ENCODE results near the gene FGGY.
A peak's percentile ranks its signal among the peaks of the same experiment; 100 is the strongest.
"Not testable (repeated sequence)": the region's sequence is repeated elsewhere in the genome, so short reads cannot be mapped to it uniquely, and the experiment has no call there.

Gene FGGY

GRCh38 chr1:59350521-59350920 is 53.6 kb downstream of the FGGY start:
- DNase-seq (ENCODE audit: low read depth) = no peak

- no peak for DNase-seq (ENCODE audit: low read depth)
Observed at GRCh38 chr1:59352065-59352464, 55.2 kb downstream of the FGGY start.

GRCh38 chr1:59353453-59353852 is 56.6 kb downstream of the FGGY start:
- DNase-seq (ENCODE audit: low read depth) = no peak

- not testable (repeated sequence) for DNase-seq (ENCODE audit: low read depth)
Observed at GRCh38 chr1:59354239-59354638, 57.3 kb downstream of the FGGY start.

- no peak for DNase-seq (ENCODE audit: low read depth)
Observed at GRCh38 chr1:59354709-59355337, 57.9 kb downstream of the FGGY start.

- DNase-seq (ENCODE audit: low read depth) = peak; percentile 13
Observed at GRCh38 chr1:59355361-59355760, 58.5 kb downstream of the FGGY start.

GRCh38 chr1:59356627-59357026 is 59.7 kb downstream of the FGGY start:
- DNase-seq (ENCODE audit: low read depth) = no peak

DNA sequence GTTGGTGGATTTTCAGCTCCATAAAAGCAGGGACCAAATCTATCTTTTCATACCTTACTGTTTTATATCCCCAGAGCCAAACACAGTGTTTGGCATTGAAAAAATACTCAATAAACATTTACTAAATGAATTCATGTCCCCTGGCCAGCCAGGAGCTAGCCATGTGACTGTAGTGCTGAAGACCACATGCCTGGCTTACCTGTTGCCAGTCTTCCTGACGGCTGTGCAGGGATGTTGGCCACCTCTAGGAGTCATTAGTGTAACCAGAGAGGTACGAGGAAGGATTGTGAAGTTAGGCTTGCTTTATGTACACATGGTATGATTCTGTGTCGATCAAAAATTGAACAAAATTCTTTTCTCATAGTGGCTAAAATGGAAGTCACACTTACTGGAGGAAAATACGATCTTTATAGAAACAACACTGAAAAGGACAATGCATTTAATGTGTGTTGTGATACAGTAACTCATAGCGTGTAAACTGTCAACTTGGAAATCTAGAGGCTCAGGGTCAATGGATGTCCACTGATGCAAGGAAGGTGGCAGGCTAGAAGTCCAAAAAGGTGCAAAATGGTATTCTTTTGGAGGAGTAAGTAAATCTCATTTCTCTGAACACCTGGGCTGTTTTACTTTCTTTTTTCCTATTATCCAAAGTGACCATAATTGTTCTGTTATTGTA is 60.9 kb downstream of the FGGY start:
- DNase-seq (ENCODE audit: low read depth) = no peak

GRCh38 chr1:59359325-59359724 is 62.4 kb downstream of the FGGY start:
- DNase-seq (ENCODE audit: low read depth) = no peak

DNA sequence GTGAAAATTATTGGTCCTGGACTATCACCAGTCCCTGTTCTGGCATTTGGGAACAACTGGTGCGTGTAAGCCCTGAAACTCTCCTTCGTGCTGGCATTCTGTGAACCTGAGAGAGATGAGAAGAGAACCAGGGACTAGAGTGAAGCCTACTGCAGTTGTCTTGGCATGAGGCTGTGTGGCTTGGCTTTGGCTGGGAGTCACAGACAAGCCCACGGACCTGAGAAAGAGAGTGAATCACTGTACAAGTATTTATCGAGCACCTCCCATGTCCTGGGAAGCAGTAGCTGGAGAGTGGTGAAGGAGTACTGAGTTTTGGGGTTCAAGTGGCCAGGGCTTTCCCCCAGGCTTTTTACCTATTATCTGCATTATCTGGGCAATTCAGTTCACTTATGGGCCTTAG is 63.3 kb downstream of the FGGY start:
- DNase-seq (ENCODE audit: low read depth) = peak; percentile 44

GRCh38 chr1:59360729-59361128 is 63.8 kb downstream of the FGGY start:
- no peak for DNase-seq (ENCODE audit: low read depth)

DNA sequence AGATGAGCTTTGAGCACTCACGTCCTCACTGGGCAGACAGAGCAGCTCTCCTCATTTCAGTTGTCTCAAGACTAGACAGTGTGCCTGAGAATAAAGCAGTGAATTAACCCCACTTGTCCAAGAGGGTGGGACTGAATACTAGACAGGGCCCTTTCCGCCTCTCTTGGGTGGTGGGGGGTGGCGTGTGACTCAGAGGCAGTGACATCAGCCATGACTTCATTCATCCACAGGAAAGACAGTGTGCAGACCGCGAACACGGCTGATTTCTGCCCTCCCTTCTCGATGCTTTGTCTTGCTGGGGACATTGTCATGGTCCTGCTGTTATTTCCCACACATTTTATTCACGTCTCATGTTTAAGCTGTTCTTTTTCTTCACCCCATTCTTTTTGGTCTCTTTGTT is 64.9 kb downstream of the FGGY start:
- DNase-seq (ENCODE audit: low read depth) = no peak

GRCh38 chr1:59364037-59364436 is 67.1 kb downstream of the FGGY start:
- no peak for DNase-seq (ENCODE audit: low read depth)

- no peak for DNase-seq (ENCODE audit: low read depth)
Observed at GRCh38 chr1:59366346-59366745, 69.5 kb downstream of the FGGY start.

DNA sequence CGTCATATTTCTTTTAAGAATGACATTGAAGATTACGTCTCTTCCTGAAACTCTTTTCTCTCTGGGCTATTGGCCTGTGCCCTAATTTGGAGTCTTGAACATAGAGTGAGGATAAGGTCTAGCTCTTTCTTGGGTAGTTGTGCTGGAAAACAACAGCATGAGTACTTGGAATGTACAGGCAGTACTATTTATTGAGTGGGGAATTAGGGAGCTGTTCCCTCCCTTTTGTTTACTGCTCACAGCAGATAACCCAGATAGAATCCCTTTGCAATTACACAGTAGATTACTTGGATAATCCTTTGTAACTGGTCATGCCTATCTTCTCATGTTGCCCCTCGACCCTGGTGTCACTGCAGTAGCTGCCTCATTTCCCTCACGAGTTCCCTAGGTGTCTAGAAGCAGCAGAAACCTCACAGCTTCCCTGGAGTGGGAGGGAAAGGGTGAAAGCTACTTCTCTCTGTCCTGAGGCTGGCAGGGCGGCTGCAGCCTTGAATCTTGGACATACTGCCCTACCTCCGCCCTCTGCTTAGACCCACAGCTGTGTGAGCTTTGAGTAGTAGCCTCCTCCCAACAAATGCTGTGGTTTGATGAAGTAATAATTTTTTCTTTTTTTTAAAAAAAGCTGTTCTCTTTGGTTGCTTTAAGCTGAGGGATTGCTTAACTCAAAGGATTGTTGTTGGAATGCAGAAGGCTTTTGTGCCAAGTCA is 70.6 kb downstream of the FGGY start:
- DNase-seq (ENCODE audit: low read depth) = peak; percentile 95

- DNase-seq (ENCODE audit: low read depth) = no peak
Observed at GRCh38 chr1:59368008-59368670, 71.2 kb downstream of the FGGY start.

GRCh38 chr1:59375321-59376220 is 78.7 kb downstream of the FGGY start:
- peak; percentile 96 for DNase-seq (ENCODE audit: low read depth)

- no peak for DNase-seq (ENCODE audit: low read depth)
Observed at GRCh38 chr1:59377350-59377904, 80.5 kb downstream of the FGGY start.

DNA sequence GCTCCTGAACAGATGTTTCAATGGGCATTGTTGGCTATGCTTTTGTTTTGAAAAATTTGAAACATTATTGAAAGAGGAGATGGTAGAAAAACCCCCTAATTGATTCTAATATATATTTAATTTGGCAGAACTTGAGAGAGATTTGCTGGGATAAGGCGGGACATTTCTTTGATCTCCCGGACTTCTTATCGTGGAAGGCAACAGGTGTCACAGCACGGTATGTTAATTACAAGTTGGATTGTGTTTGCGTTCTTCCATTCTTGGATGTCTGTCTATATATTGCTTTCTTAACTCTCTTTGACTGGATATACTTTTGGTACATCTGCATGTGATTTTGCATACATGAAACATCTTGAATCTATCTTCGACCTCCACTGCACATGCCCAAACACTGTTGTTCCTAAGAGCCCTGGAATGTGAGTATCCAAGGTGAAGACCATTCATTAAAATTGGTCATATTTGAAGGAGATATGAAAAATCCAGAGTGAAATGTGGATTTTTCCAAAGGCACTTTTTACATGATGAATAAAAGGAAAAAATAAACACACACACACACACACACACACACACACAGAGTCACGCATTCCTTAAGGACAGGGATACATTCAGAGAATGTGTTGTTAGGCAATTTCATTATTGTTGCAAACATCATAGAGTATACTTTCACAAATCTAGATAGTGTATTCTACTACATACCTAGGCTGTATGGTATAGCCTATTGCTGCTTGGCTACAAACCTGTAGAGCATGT is 81.9 kb downstream of the FGGY start:
- DNase-seq (ENCODE audit: low read depth) = peak; percentile 59

DNA sequence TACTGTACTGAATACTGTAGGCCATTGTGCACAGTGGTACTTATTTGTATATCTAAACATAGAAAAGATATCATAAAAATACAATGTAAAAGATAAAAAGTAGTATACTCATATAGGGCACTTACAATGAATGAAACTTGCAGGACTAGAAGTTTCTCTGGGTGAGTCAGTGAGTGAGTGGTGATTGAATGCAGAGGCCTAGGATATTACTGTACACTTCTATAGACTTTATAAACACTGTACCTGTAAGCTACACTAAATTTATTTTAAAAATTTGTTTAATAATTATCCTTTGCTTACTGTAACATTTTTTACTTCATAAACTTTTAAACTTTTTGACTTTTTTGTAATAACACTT is 82.5 kb downstream of the FGGY start:
- DNase-seq (ENCODE audit: low read depth) = no peak

DNA sequence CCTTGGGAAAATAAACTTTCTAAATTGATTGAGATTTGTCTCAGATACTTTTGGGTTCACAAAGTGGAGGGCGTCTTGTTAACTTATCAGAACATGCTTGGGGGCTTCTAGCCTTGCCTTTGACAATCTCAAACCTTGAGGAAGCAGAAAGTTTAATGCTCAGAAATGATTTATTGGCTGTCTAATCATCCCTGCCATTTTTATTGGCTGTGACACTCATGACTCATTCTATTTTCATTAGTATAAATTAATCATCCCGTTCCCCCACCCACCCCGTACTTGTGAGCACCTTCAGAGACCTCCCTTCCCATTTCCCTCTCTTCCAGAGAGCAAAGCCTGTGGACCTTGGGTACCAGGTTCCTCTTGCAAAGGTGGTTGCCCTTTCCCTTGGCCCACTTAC is 87.1 kb downstream of the FGGY start:
- DNase-seq (ENCODE audit: low read depth) = no peak
